GM19438 (cell line): ENCODE data around the gene LMLN.
"Not testable (repeated sequence)": the region's sequence is repeated elsewhere in the genome, so short reads cannot be mapped to it uniquely, and the experiment has no call there.

Experiments used
- ATAC-seq: cut with Tn5 transposase; IDR thresholded peaks from one replicate; pipeline ENCODE4 v1.9.1; 2021; ENCODE audit warnings: low read depth; ENCODE audit not compliant: unreplicated experiment

Gene LMLN

GRCh38 chr3:197955892-197956477 is 4.0 kb upstream of the LMLN start:
- ATAC-seq, result no peak

- no peak for ATAC-seq
Measured at GRCh38 chr3:197956626-197956988, 3.4 kb upstream of the LMLN start.

GRCh38 chr3:197957790-197958133 is 2.3 kb upstream of the LMLN start:
- ATAC-seq, result no peak

GRCh38 chr3:197958346-197958745 is 1.7 kb upstream of the LMLN start:
- no peak for ATAC-seq

DNA sequence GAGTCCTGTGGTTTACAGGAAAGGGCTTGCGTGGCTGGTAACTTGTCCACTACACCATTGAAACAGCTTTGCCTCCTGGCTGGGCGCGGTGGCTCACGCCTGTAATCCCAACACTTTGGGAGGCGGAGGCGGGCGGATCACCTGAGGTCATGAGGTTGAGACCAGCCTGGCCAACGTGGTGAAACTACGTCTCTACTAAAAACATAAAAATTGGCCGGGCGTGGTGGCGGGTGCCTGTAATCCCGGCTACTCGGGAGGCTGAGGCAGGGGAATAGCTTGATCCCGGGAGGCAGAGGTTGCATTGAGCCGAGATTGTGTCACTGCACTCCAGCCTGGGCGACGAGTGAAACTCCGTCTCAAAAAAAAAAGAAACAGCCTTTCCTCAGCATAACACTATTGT is 1.2 kb upstream of the LMLN start:
- not testable (repeated sequence) for ATAC-seq

DNA sequence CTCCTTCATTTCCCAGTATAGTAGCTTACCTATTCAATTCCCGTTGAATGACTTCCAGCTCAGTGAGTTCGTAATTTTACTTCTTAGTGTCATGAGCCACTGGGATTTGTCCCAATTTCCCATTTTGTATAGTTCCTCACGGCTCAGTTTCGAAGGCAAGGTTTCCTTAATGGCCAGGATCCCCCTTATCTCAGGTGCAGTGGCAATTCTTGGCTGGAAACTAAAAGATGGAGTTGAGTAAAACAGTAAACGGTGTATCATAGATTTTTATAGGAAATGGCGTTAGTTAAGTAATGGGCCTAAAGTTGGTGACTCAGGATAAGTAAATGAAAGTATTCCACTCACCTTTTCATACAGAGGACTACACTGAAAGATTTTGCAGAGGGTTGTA is 522 bp upstream of the LMLN start:
- no peak for ATAC-seq

DNA sequence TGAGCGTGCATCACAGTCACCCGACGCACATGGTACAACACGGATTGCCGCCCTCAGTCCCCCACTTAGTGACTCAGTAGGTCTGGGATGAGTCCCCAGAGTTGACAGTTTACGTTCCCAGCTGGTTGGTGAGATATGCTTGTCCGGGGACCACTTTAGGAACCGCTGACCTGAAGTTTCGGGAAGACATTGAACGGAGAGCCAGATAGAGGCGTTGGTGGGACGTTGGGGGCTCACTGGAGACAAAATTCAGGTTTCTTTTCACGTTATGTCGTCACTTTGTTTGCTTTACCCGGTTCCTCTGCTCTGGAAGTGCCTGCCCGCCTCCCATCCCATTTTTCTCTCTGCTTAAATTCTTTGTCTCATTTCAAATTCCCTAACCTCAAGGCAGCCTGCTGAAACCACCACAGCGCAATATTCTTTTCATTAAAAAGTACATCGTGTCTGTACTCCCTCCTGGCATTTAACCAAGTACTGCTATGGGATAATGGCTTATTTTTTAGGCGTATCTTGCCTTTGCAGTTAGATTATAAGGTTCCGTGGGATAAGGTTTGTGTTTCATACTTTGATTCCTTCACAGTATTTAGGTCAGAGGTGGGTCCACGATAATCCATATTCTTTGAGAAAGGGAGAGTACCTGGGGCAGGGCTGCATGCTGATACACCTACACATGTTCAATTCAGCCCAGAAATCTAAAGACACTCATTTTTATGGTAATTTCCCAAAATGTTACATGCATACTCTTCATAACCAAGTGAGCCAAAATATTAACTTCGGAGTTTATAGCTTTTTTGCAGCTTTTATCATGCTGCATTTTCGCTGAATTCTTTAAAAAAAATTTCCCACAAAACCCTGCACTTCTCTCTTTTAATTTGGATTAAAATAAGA is 921 bp downstream of the LMLN start:
- ATAC-seq, result no peak

DNA sequence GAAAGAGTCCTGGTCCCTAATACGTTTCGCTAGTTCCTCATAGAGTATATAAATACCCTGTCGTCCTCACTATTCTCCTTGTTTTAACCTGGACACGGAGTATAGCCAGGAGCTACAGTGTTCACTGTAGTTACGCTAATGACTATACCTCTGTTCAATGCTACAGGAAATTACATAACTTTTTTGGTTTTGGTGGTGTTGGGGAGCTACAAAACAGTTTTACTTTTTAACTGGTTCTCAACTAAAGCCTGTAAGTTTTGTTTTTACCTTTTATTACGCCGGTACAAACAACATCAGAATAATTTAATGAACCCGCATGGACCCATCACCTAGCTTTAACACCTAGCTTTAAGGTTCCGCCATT is 1.5 kb downstream of the LMLN start:
- ATAC-seq, result no peak

DNA sequence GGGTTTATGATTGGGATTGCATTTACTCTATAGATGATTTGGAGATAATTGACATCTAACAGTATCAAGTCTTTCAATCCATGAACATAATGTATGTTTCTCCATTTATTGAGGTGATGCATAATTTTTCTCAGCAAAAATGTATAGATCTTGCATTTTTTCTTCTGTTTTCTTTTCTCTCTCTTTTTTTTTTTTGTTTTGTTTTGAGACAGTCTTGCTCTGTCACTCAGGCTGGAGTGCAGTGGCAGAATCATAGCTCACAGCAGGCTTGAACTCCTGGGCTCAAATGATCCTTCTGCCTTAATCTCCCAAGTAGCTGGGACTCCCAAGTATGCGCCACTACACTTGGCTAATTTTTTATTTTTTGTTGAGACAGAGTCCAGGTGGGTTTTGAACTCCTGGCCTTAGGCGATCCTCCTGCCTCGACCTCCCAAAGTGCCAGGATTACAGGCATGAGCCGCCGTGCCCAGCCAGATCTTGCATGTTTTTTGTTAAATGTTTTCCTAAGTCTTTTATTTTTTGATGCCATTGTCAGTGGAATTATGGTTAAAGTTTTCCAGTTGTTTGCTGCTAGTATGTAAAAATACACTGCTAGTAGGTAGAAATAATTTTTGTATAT is 3.1 kb downstream of the LMLN start:
- ATAC-seq, result no peak

DNA sequence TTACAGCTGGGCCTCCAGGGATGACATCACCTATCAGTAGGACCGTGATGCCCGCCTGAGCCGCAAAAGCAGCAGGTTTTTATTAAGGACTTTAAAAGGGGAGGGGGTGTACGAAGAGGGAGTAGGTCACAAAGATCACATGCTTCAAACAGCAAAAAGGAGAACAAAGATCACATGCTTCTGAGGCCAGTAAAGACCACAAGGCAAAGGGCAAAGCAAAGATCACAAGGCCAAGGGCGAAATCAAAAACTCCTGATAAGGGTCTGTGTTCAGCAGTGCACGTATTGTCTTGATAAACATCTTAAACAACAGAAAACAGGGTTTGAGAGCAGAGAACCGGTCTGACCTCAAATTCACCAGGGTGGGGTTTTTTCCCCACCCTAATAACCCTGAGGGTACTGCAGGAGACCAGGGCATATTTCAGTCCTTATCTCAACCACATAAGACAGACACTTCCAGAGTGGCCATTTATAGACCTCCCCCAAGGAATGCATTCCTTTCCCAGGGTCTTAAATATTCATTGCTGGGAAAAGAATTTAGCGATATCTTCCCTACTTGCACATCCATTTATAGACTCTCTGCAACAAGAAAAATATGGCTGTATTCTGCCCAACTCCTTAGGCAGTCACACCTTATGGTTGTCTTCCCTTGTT is 7.4 kb downstream of the LMLN start:
- ATAC-seq, result not testable (repeated sequence)

GRCh38 chr3:197970588-197970987 is 10.6 kb downstream of the LMLN start:
- no peak for ATAC-seq

DNA sequence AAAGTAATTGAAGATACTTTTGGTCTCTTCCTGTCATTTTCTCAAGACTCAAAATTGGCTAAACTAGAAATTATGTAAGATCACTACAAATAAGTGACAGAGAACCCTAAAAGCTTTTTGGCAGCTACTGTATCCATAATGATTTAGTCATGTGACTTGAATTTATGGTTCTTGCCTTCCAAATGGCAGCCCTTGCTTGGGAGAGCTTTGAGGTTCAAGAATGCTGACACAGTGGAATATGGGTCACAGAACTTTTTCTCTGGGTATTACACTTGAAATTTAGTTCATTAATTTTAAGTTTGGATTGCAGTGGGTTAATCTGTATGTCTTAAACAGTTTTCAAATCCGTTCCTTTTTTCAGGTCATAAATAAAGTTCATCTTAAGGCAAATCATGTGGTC is 14.0 kb downstream of the LMLN start:
- ATAC-seq, result no peak

DNA sequence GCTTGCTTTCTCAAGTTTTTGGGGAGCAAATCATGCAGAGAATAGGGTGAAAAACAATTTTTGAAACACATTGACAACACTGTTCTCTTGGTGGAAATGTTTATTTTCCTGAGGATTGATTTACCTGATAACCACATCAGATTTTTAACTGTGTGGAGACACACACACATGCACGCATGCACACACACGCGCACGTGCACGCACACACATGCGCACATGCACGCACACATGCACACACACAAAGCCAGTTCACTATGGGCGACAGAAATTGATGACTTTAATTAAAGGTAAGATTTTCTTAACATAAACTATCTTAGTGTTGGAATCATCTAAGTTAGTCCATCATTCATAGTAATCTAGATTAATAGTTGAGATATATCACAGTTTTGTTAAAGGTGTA is 15.3 kb downstream of the LMLN start:
- ATAC-seq, result no peak

GRCh38 chr3:197983076-197983475 is 23.1 kb downstream of the LMLN start:
- ATAC-seq, result no peak

DNA sequence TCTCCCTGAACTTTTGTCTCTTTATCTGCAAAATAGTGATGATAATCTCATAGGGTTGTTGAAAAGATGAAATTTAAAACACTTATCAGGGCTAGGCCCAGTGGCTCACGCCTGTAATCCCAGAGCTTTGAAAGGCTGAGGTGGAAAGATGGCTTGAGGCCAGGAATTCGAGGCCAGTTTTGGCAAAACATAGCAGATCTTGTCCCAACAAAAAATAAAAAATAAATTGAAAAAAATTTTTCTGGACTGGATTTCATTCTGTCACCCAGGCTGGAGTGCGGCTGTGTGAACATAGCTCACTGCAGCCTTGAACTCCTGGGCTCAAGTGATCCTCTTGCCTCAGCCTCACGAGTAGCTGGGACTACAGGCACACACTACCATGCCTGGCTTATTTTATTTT is 29.6 kb downstream of the LMLN start:
- no peak for ATAC-seq

DNA sequence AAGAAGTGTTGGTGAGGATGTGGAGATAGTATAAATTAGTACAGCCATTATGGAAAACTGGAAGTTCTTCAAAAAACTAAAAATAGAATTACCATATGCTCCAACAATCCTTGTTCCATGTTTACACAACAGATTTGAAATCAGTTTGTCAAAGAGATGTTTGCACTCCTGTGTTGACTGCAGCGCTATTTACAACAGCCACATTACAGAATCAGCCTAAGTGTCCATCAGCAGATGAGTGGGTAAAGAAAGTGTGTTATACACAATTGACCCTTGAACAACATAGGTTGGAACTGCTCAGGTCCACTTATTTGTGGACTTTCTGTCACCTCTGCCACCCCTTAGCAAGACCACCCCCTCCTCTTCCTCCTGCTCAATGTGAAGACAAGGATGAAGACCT is 34.7 kb downstream of the LMLN start:
- no peak for ATAC-seq

- ATAC-seq, result no peak
Measured at GRCh38 chr3:197996855-197997254, 36.8 kb downstream of the LMLN start.

DNA sequence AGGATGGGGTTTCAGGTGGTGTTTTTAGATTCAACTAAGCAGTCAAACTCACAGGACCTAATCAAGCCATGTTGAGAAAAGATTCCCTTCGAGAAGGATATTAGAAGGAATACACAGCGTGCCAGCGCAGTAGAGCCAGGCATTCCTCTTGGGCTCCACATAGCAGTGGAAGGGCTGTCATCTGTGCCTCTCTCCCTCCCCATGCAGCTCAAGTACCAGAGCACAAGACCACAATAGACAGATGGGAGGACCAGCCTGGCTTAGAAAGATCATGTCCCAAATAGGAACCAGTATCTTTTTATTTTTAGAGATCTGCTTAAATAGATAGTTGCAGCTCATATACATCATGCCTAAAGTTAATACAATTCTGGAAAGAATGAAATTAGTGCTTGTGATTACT is 37.9 kb downstream of the LMLN start:
- ATAC-seq, result no peak

DNA sequence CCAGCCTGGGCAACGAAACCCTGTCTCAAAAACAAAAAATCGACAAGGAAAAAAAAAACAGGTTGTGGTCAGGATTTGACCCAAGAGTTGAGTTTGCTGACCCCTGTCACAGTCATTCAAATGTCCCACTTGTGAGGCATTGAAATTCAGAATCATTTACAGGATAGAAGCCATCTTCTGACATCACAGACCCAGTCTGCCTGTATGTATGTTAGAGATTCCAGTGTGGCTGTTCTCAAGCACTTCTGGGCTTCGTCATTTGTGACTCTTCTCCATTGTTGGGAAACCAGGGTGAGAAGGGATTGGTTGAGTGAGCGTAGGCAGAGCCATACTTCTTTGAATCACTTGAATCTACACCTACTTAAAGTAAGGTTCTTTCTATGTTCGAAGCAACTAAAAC is 57.1 kb downstream of the LMLN start:
- no peak for ATAC-seq

- ATAC-seq, result no peak
Measured at GRCh38 chr3:198018416-198018815, 58.4 kb downstream of the LMLN start.

GRCh38 chr3:198019115-198019514 is 59.1 kb downstream of the LMLN start:
- ATAC-seq, result no peak

- no peak for ATAC-seq
Measured at GRCh38 chr3:198021320-198021719, 61.3 kb downstream of the LMLN start.
